Fibroblast of skin of scalp (primary cell): ENCODE data around the gene GDPD4. TPM values are rescaled to one million over a fixed set of nuclear protein-coding genes. Genes with fewer than 3 reads are reported as not detected.
"Not testable (repeated sequence)": the region's sequence is repeated elsewhere in the genome, so short reads cannot be mapped to it uniquely, and the experiment has no call there.

Experiments used
- DNase-seq: peaks from one replicate; pipeline ENCODE4 v3.0.0-alpha.2; 2013
- polyA plus RNA-seq, 2 experiments: library from polyadenylated mRNA; unstranded; fragments of 120-200 nt; gene quantifications; one replicate each; pipeline ENCODE4 v1.2.1, GENCODE V29; 2013; ENCODE audit not compliant: insufficient read length in 2 of 2

The GDPD4 gene
- not detected for polyA plus RNA-seq (2013, experiment 1 of 2; ENCODE audit: insufficient read length)
- not detected for polyA plus RNA-seq (2013, experiment 2 of 2; ENCODE audit: insufficient read length)

- no peak for DNase-seq
Observed at GRCh38 chr11:77301510-77301909, at the start of gene GDPD4. GDPD4 (minus strand) TSS chr11:77301686; CDS start chr11:77285137, 16,549 bp downstream.

- DNase-seq, result no peak
Observed at GRCh38 chr11:77347948-77348347, 46.5 kb upstream of the GDPD4 start.

- DNase-seq, result peak; percentile 96
Observed at GRCh38 chr11:77346906-77347603, 45.6 kb upstream of the GDPD4 start.

GRCh38 chr11:77345621-77346020 is 44.1 kb upstream of the GDPD4 start:
- DNase-seq, result peak; percentile 77

GRCh38 chr11:77340501-77340900 is 39.0 kb upstream of the GDPD4 start:
- no peak for DNase-seq

- DNase-seq, result no peak
Observed at GRCh38 chr11:77332259-77332658, 30.8 kb upstream of the GDPD4 start.

DNA sequence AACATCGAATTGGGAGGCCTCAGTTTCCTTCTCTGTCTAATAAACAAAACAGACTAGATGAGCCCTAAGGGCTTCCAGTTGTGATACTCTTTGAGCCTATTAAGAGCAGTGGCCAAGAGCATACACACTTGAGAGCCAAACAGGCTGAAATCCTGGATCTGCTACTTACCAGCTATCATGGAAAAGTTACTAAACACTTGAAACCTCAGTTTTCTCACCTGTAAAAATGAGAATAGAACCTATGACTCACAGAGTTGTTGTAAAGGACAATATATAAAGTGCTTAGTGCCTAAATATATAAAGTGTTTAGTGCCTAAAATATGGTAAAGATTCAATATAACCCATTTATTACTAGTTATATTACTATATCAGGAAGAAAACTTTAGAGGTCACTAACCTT is 23.7 kb upstream of the GDPD4 start:
- no peak for DNase-seq

DNA sequence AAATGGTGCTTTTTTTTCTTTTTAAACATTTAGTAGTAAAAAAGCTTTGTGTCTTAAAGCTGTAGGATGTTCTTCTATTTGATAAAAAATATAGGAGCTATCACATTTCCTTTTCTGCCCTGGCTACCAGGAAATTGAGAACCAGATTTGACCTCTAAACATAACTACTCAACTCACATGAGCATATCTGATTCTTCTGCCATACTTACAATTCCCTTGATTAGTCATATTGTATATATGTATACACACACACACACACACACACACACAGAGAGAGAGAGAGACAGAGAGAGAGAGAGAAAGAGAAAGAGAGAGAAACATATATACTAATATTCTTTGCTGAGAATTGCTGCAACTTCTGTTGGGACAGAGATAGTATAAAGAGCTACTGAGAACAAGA is 23.0 kb upstream of the GDPD4 start:
- no peak for DNase-seq

- no peak for DNase-seq
Observed at GRCh38 chr11:77322926-77323590, 21.6 kb upstream of the GDPD4 start.

DNA sequence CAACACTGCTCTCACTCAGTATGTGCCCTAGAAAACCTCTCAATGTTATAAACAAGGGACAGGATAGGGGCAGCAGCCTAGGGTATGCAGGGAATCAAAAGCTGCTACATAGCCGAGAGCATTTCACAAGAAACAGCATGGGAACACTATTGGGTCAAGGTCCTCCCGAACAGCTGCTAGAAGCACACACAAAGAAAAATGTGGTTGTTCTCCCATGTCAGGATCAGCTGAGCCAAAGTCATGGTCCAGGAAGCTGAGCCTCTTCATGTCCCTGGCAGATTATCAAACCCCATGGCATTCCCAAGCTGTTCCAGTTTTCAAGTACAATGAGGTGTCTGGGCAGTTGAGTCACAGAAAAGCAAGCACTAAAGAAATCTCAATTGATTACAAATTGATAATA is 21.0 kb upstream of the GDPD4 start:
- peak; percentile 40 for DNase-seq

GRCh38 chr11:77320351-77320750 is 18.9 kb upstream of the GDPD4 start:
- DNase-seq, result peak; percentile 15

DNA sequence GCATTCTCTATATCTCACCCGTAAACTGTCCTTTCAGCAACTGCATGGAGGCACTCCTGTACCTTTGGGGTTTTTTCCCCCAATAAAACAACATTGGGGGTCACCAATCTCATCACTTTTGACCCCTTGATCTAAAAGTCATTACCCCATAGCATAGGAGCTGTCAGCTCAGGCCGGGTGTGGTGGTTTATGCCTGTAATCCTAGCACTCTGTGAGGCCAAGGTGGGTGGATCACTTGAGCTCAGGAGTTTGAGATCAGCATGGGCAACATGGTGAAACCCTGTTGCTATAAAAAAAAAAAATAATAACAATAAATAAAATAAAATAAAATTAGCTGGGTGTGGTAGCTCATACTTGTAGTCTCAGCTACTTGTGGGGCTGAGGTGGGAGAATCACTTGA is 17.1 kb upstream of the GDPD4 start:
- no peak for DNase-seq

DNA sequence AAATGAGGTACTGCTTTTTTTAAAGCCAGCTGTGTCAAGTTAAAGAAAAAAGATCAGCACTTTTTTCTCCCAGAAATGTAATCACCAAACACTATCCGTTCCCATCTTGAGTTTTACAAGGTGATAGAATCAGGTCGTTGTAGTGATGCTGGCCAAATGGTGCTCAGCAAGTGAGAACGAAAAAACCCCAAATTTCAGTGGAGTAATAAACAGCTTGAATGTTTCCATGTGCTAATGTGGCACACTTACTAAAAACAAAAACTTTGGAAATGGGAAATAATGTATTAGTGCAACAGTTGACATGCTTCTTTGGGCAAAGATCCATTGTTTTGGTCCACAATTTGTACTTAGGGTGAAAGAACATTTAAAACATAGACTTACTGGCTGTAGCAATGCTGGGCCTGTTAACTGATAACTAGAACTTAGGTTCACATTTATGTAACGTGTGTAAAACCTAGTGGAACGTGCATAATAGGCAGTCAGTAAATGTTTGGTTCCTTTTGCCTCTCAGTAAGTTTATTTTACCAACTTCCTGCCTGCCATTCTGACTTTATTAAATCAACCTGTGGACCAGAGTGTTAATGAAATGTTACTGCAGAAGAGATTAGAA is 15.4 kb upstream of the GDPD4 start:
- DNase-seq, result no peak

DNA sequence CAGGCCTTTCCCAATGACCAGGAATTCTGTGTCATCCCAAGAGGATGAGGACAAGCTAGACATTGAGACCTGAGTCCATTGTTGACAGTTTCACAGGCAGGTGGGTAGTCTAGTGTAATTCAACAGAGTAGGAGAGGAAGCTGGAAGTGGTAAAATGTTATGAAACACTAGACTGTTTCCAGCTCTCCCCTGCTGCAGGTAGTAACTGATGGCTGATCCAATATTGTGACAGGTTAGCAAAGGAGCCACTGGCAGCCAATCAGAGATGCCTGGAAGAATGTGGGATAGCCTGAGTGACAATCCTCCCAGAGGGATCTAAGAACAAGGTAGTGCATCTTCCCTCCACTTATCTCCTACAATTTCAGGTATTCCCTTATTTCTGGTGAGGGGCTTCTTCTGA is 10.6 kb upstream of the GDPD4 start:
- no peak for DNase-seq

GRCh38 chr11:77311701-77312100 is 10.2 kb upstream of the GDPD4 start:
- DNase-seq, result no peak

GRCh38 chr11:77310721-77311120 is 9.2 kb upstream of the GDPD4 start:
- DNase-seq, result no peak

DNA sequence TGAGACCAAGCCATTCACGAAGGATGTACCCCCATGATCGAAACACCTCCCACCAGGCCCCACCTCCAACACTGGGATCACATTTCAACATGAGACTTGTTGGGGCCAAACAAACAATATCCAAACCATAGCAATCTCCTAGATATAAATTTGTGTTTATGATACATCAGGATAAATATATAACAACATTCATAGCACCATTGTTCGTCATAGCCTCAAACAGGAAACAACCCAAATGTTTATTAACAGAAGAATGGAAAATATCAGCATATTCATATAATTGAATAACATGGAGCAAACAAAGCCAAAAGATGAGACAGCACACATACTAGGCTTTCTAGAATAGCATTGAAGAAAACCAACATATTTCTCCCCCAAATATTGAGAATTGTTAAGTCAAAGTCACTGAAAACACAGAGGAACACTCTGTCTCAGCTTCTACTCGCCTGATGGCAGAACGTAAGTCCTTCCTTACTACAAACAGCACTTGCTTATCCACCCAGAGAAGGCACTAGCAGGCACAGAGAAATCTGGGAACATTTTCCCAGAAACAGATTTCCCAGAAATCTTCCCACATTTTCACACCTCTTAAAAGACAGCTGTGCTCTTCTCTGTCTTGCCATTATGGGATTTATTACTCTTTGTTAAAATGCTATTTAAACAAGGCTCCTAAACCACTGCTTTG is 8.1 kb upstream of the GDPD4 start:
- DNase-seq, result no peak

- no peak for DNase-seq
Observed at GRCh38 chr11:77308838-77309237, 7.4 kb upstream of the GDPD4 start.

DNA sequence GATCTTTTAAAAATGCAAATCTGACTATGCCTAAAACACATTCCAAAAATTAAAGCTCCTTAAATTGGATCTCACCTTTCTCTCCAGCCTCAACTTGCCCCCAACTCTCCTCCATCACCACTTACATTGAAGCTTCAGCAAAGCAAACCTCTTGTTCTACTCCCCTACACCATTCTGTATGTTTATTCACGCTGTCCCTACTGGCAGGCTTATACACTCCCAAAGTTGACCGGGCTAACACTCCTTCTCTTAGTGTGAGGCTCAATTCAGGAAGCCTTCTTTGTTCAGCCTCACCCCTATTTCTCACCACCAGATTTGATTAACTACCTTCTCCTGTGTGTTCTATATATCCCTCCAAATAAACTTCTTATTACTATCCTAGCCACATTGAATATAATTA is 1.8 kb upstream of the GDPD4 start:
- DNase-seq, result no peak

DNA sequence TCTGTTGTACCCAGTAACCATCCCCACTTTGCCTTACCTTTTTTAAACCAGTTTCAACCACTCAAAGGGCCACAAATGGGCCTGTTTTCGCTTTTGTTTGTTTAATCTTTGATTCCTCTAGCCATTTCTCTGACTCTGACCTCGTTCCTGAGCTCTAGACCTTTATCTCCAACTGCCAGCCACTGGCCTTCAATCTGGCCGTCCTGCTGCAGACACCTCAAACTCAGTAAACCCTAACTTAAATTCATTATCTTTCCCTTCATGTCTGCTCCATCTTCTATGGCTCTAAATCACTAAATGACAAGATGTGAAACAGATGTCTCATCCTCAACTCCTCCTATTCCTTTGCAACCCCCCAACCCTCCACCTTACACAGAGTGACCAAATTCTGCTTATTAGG is 1.3 kb upstream of the GDPD4 start:
- no peak for DNase-seq

- DNase-seq, result no peak
Observed at GRCh38 chr11:77300695-77301094, 791 bp downstream of the GDPD4 start.

DNA sequence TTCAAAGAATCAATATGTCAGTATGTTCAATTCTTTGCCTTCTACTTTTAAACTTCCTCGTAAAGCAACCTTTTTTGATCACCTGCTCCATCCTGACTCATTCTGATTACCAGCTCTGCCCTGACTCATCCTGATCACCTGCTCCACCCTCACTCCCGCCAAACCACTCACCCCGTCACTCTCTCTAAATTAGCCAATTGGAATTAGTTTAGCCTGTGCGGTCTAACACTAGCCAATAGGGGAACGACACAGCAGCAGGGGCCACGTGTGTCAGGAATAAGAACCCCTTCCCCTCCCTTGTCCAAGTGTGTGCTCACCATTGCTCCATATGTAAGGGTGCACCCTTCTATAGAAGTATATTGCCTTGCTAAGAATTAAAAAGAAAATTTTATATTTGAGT is 1.5 kb downstream of the GDPD4 start:
- not testable (repeated sequence) for DNase-seq

GRCh38 chr11:77299528-77299993 is 1.9 kb downstream of the GDPD4 start:
- no peak for DNase-seq
